ENCODE results near the gene MRFAP1L1. TPM values are rescaled to one million over a fixed set of nuclear protein-coding genes. Genes with fewer than 3 reads are reported as not detected.

Gene MRFAP1L1
- total and polyA plus RNA-seq, 9 of the 15 experiments (the other 6 are each of a cell fraction or from before 2014, with no cell fraction given) = 37.6 to 111 (median 83.8) TPM

DNA sequence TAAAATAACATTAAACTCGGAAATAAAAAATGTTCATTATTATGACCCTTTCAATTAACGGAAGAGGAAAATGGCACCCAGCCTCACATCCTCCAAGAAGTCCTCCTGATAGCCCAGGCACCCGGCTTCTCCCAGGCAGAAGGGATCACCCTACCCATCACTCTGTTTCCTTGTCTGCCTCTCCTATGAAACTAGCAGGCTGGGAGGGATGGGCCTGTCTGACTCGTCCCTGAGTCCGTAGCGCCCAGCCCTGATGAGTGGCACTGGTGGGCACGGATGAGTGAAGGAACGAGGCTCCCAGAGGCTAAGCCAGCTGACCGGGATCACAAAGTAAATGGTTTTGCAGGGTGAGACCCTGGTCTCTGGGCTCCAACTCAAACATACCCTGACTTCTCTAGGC lies 44.2 kb upstream of the MRFAP1L1 start (continued):
- TF ChIP-seq ID3 (CRISPR knock-in tag; IDR thresholded peaks at IDR 0.05) (no peak), ID3 (tag; IDR thresholded peaks at IDR 0.05) (no peak), HDAC2 (IDR thresholded peaks at IDR 0.05) (no peak), ETS2 (tag; IDR thresholded peaks at IDR 0.05; ENCODE audit: borderline replicate concordance, poor library complexity, severe bottlenecking) (no peak), TSHZ1 (CRISPR knock-in tag; IDR thresholded peaks at IDR 0.05) (no peak), RUNX1 (IDR thresholded peaks at IDR 0.05; ENCODE audit: low read depth) (no peak), RBM14 (IDR thresholded peaks at IDR 0.05; ENCODE audit: borderline replicate concordance, insufficient read depth, low read depth, low read length) (no peak), ZNF263 (CRISPR knock-in tag; IDR thresholded peaks at IDR 0.05; ENCODE audit: borderline replicate concordance) (no peak), LCOR (CRISPR knock-in tag; IDR thresholded peaks at IDR 0.05) (no peak)
- TF ChIP-seq, protein P1, sequence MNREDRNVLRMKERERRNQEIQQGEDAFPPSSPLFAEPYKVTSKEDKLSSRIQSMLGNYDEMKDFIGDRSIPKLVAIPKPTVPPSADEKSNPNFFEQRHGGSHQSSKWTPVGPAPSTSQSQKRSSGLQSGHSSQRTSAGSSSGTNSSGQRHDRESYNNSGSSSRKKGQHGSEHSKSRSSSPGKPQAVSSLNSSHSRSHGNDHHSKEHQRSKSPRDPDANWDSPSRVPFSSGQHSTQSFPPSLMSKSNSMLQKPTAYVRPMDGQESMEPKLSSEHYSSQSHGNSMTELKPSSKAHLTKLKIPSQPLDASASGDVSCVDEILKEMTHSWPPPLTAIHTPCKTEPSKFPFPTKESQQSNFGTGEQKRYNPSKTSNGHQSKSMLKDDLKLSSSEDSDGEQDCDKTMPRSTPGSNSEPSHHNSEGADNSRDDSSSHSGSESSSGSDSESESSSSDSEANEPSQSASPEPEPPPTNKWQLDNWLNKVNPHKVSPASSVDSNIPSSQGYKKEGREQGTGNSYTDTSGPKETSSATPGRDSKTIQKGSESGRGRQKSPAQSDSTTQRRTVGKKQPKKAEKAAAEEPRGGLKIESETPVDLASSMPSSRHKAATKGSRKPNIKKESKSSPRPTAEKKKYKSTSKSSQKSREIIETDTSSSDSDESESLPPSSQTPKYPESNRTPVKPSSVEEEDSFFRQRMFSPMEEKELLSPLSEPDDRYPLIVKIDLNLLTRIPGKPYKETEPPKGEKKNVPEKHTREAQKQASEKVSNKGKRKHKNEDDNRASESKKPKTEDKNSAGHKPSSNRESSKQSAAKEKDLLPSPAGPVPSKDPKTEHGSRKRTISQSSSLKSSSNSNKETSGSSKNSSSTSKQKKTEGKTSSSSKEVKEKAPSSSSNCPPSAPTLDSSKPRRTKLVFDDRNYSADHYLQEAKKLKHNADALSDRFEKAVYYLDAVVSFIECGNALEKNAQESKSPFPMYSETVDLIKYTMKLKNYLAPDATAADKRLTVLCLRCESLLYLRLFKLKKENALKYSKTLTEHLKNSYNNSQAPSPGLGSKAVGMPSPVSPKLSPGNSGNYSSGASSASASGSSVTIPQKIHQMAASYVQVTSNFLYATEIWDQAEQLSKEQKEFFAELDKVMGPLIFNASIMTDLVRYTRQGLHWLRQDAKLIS (CRISPR knock-in tag; IDR thresholded peaks at IDR 0.05) = no peak
- TF ChIP-seq, protein P2, sequence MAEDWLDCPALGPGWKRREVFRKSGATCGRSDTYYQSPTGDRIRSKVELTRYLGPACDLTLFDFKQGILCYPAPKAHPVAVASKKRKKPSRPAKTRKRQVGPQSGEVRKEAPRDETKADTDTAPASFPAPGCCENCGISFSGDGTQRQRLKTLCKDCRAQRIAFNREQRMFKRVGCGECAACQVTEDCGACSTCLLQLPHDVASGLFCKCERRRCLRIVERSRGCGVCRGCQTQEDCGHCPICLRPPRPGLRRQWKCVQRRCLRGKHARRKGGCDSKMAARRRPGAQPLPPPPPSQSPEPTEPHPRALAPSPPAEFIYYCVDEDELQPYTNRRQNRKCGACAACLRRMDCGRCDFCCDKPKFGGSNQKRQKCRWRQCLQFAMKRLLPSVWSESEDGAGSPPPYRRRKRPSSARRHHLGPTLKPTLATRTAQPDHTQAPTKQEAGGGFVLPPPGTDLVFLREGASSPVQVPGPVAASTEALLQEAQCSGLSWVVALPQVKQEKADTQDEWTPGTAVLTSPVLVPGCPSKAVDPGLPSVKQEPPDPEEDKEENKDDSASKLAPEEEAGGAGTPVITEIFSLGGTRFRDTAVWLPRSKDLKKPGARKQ (CRISPR knock-in tag; IDR thresholded peaks at IDR 0.05) = no peak
